ENCODE measurements around the gene MOB1A. TPM values are rescaled to one million over a fixed set of nuclear protein-coding genes. Genes with fewer than 3 reads are reported as not detected.
A peak's percentile ranks its signal among the peaks of the same experiment; 100 is the strongest.

MOB1A gene
- total and polyA plus RNA-seq, 10 of the 15 experiments (the other 5 are each of a cell fraction or from before 2014, with no cell fraction given): 41.2 to 232 (median 172) TPM

- H3K9me3 ChIP-seq (replicated peaks; ENCODE audit: control insufficient read depth, insufficient read depth, low read length): no peaks in the 10 kb centered on the region
- FAIRE-seq: no peak
- SMC1A ChIA-PET (ENCODE audit: uncharacterized antibody, unreplicated experiment): no interaction called here
- POLR2A ChIA-PET: no interaction called here
- H3K4me2 ChIP-seq (ENCODE audit: control insufficient read depth, insufficient read depth): no peak overlapping the region
- CTCF ChIA-PET: no interaction called here
- RAD21 ChIA-PET (ENCODE audit: unreplicated experiment): no interaction called here
- H3K36me3 ChIP-seq (ENCODE audit: control insufficient read depth in 2 of 2, insufficient read depth in 2 of 2, low read length in 1 of 2): 0 out of 4 replicates have a peak, but pooled peaks cover 0 to 5% of the 10 kb centered on the region in 2 experiments
- no peaks in the 10 kb centered on the region for H3K4me1 ChIP-seq (ENCODE audit: control insufficient read depth, insufficient read depth, low read length)
- H3K27ac ChIP-seq (ENCODE audit: control insufficient read depth, insufficient read depth): no peak overlapping the region
- intact Hi-C loops (cut with micrococcal nuclease; ENCODE audit: unreplicated experiment): no loop called here
- in situ Hi-C loops (cut with MboI): no loop called here
- H3K9ac ChIP-seq (ENCODE audit: control insufficient read depth, insufficient read depth, low read length): no peak overlapping the region
- WGBS (ENCODE audit: insufficient coverage, insufficient replicate concordance, low lambda C conversion rate, missing lambda C conversion rate): 98% methylated on average over 8 of the region's 8 CpGs
- no peaks in the 10 kb centered on the region for H4K20me1 ChIP-seq (ENCODE audit: control insufficient read depth, insufficient read depth)
- H3K27me3 ChIP-seq (replicated peaks in 1 of 2; ENCODE audit: control insufficient read depth in 2 of 2, insufficient read depth in 2 of 2, low read length in 1 of 2): no peaks in the 10 kb centered on the region
- BruUV-seq (replicated peaks): no TSS peak
- no peak for DNase-seq (ENCODE audit: low read depth, low spot score)
- no peak overlapping the region for H2AFZ ChIP-seq (ENCODE audit: control insufficient read depth, low read depth, low read length)
- peak; percentile 8; the same call in 2 of the 3 replicates for ATAC-seq
- no peak overlapping the region for H3K4me3 ChIP-seq
- TF ChIP-seq POU2F2 (IDR thresholded peaks at IDR 0.05; ENCODE audit: borderline replicate concordance, low read depth, low read length) (no peak), MEF2B (IDR thresholded peaks at IDR 0.05; ENCODE audit: partially characterized antibody, poor library complexity, severe bottlenecking) (no peak), JUND (IDR thresholded peaks at IDR 0.05; ENCODE audit: low read depth, low read length) (no peak), MXI1 (IDR thresholded peaks at IDR 0.05; ENCODE audit: low read depth, low read length) (no peak), BRCA1 (IDR thresholded peaks at IDR 0.05; ENCODE audit: low read depth, low read length) (no peak)
- H3K79me2 ChIP-seq (ENCODE audit: control insufficient read depth, insufficient read depth, low read length): no peaks in the 10 kb centered on the region
Measured at GRCh38 chr2:74223941-74224770, 45.5 kb upstream of the MOB1A start.

- no peak overlapping the region for H3K27ac ChIP-seq (ENCODE audit: control insufficient read depth, insufficient read depth)
- no peak; the same call in 2 of the 3 replicates for ATAC-seq
- in situ Hi-C loops (cut with MboI) (no loop called here), intact Hi-C loops (cut with micrococcal nuclease; ENCODE audit: unreplicated experiment) (no loop called here)
- no peaks in the 10 kb centered on the region for H3K4me1 ChIP-seq (ENCODE audit: control insufficient read depth, insufficient read depth, low read length)
- POLR2A ChIA-PET: interaction anchor here (0.5 kb wide), 1 partner anchor 40 kb away, joined by 4 read pairs; no protein-coding TSS in a partner anchor
- H3K79me2 ChIP-seq (ENCODE audit: control insufficient read depth, insufficient read depth, low read length): no peaks in the 10 kb centered on the region
- no peak overlapping the region for H3K4me2 ChIP-seq (ENCODE audit: control insufficient read depth, insufficient read depth)
- DNase-seq (ENCODE audit: low read depth, low spot score): no peak
- no peaks in the 10 kb centered on the region for H3K27me3 ChIP-seq (replicated peaks in 1 of 2; ENCODE audit: control insufficient read depth in 2 of 2, insufficient read depth in 2 of 2, low read length in 1 of 2)
- no peak overlapping the region for H2AFZ ChIP-seq (ENCODE audit: control insufficient read depth, low read depth, low read length)
- FAIRE-seq: no peak
- H3K9ac ChIP-seq (ENCODE audit: control insufficient read depth, insufficient read depth, low read length): no peak overlapping the region
- 60% methylated on average over 6 of the region's 6 CpGs for whole genome bisulfite sequencing (ENCODE audit: insufficient coverage, insufficient replicate concordance, low lambda C conversion rate, missing lambda C conversion rate)
- CTCF ChIA-PET: no interaction called here
- peaks cover 2 to 16% of the 10 kb centered on the region in 2 experiments; a peak in 3 of 4 replicates for H3K36me3 ChIP-seq (ENCODE audit: control insufficient read depth in 2 of 2, insufficient read depth in 2 of 2, low read length in 1 of 2)
- H3K4me3 ChIP-seq: no peak overlapping the region
- no peaks in the 10 kb centered on the region for H3K9me3 ChIP-seq (replicated peaks; ENCODE audit: control insufficient read depth, insufficient read depth, low read length)
- no TSS peak for BruUV-seq (replicated peaks)
- no peaks in the 10 kb centered on the region for H4K20me1 ChIP-seq (ENCODE audit: control insufficient read depth, insufficient read depth)
- RAD21 ChIA-PET (ENCODE audit: unreplicated experiment): interaction anchor here (1.0 kb wide), 1 partner anchor 30 kb away, joined by 3 read pairs; no protein-coding TSS in a partner anchor
- SMC1A ChIA-PET (ENCODE audit: uncharacterized antibody, unreplicated experiment): no interaction called here
- TF ChIP-seq SP1 (IDR thresholded peaks at IDR 0.05; ENCODE audit: low read depth, low read length): no peak
- no peak for TF ChIP-seq ASH2L (IDR thresholded peaks at IDR 0.05; ENCODE audit: borderline replicate concordance, low read depth)
- TF ChIP-seq ZZZ3 (IDR thresholded peaks at IDR 0.05; ENCODE audit: control insufficient read depth, insufficient read length, low read depth): no peak
- no peak for TF ChIP-seq TCF12 (IDR thresholded peaks at IDR 0.05; ENCODE audit: low read depth, low read length)
- no peak for TF ChIP-seq CEBPB (IDR thresholded peaks at IDR 0.05; ENCODE audit: borderline replicate concordance in 1 of 2, low read depth in 2 of 2, low read length in 2 of 2)
- peak; percentile 48; the same call in 1 of the 2 replicates for TF ChIP-seq POLR2A (IDR thresholded peaks at IDR 0.05; ENCODE audit: low read depth, low read length)
- peak; percentile 44; the same call in 1 of the 2 replicates for TF ChIP-seq POLR2AphosphoS5 (IDR thresholded peaks at IDR 0.05; ENCODE audit: low read length)
- TF ChIP-seq SMC3 (IDR thresholded peaks at IDR 0.05; ENCODE audit: borderline replicate concordance, low read length): no peak
- TF ChIP-seq RELA (IDR thresholded peaks at IDR 0.05; ENCODE audit: borderline replicate concordance, partially characterized antibody): no peak
- no peak for TF ChIP-seq MXI1 (IDR thresholded peaks at IDR 0.05; ENCODE audit: low read depth, low read length)
- TF ChIP-seq JUNB (IDR thresholded peaks at IDR 0.05): no peak
- no peak for TF ChIP-seq YBX1 (IDR thresholded peaks at IDR 0.05)
- TF ChIP-seq EGR1 (IDR thresholded peaks at IDR 0.05; ENCODE audit: borderline replicate concordance in 1 of 2, low read depth in 2 of 2, low read length in 2 of 2): no peak
Measured at GRCh38 chr2:74222300-74222650, 43.6 kb upstream of the MOB1A start.

All from GM12878 (cell line).